HEK293T (cell line): ENCODE data around the gene MEGF6.

Experiments used
- ELF4 ChIP-seq: fragments of 450-650 bp; IDR thresholded peaks from 2 replicates; pipeline ENCODE4 v1.6.1; 2017; ENCODE audit warnings: antibody characterized with exemption
- FOXA1 ChIP-seq: fragments of 450-650 bp; IDR thresholded peaks from 2 replicates; pipeline ENCODE4 v1.6.1; 2016; ENCODE audit warnings: mild to moderate bottlenecking
- FOXK2 ChIP-seq: fragments of 450-650 bp; IDR thresholded peaks from 2 replicates; pipeline ENCODE4 v1.6.1; 2016; ENCODE audit warnings: mild to moderate bottlenecking
- FOXM1 ChIP-seq: fragments of 450-650 bp; IDR thresholded peaks from 2 replicates; pipeline ENCODE4 v1.6.1; 2017; ENCODE audit warnings: mild to moderate bottlenecking, borderline replicate concordance
- L3MBTL2 ChIP-seq: fragments of 450-650 bp; conservative IDR thresholded peaks from 2 replicates; pipeline ENCODE4 v1.6.1; 2016; ENCODE audit warnings: mild to moderate bottlenecking
- LEF1 ChIP-seq: fragments of 450-650 bp; IDR thresholded peaks from 2 replicates; pipeline ENCODE4 v1.6.1; 2017; ENCODE audit warnings: mild to moderate bottlenecking, borderline replicate concordance
- SUZ12 ChIP-seq: fragments of 450-650 bp; IDR thresholded peaks from 2 replicates; pipeline ENCODE4 v1.6.1; 2016; ENCODE audit warnings: mild to moderate bottlenecking
- ZNF384 ChIP-seq: fragments of 450-650 bp; IDR thresholded peaks from 2 replicates; pipeline ENCODE4 v1.6.1; 2016
- TF ChIP-seq, protein P1 (sequence below): fragments of 450-650 bp; IDR thresholded peaks from 2 replicates; pipeline ENCODE4 v1.6.1; 2016

DNA sequence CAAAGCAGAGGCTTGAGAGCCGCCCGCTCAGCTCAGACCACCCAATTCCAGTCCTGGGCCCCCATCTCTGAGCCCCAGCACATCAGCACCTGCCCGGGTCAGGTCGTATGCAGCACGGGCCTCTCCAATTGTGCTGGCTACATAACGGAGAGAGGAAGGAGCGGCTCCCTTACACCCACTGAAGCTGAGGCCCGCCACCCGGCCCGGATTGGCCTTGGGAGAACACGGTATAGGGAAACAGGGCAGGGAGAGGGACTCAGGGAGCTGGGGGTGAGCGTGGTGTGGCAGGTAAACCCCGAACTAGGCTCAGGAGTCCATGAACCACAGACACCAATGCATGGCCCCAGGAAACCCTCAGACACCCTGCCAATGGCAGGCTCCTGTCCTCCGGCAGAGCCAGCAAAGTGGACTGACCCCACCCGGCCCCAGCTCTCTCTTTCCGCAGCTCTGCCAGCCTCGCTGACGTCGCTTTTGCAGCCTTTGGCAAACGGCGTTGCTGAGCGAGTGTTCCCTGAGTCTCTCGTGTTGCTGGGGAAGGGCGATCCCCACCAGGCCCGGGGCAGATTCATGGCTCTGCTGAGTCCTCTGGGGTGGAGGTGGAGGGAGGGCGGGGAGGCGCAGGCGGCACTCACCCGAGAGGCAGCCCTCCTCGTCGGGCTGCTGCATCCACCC lies 16.5 kb downstream of the MEGF6 start:
- TF ChIP-seq FOXK2 (no peak), L3MBTL2 (no peak), ZNF384 (no peak), ELF4 (no peak), FOXA1 (no peak), SUZ12 (no peak), LEF1 (no peak), FOXM1 (no peak)
- TF ChIP-seq, protein P1, sequence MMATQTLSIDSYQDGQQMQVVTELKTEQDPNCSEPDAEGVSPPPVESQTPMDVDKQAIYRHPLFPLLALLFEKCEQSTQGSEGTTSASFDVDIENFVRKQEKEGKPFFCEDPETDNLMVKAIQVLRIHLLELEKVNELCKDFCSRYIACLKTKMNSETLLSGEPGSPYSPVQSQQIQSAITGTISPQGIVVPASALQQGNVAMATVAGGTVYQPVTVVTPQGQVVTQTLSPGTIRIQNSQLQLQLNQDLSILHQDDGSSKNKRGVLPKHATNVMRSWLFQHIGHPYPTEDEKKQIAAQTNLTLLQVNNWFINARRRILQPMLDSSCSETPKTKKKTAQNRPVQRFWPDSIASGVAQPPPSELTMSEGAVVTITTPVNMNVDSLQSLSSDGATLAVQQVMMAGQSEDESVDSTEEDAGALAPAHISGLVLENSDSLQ: no peak
